ENCODE measurements around the gene MAOA.
"Not testable (repeated sequence)": the region's sequence is repeated elsewhere in the genome, so short reads cannot be mapped to it uniquely, and the experiment has no call there.

The MAOA gene

GRCh38 chrX:43619861-43620260, 36.2 kb upstream of the MAOA start:
- not testable (repeated sequence) for H2BK120ac ChIP-seq (ENCODE audit: low read depth, low read length); H3K4me3 ChIP-seq (ENCODE audit: low read length in 2 of 2); H2AFZ ChIP-seq (ENCODE audit: low read length); H2BK12ac ChIP-seq (ENCODE audit: low read length); H4K91ac ChIP-seq (ENCODE audit: low read depth, low read length, poor library complexity); H3K18ac ChIP-seq (ENCODE audit: low read length); H3K4me2 ChIP-seq (ENCODE audit: insufficient read depth, low read length, poor library complexity, severe bottlenecking); H3K27me3 ChIP-seq (ENCODE audit: control insufficient read depth in 3 of 3, insufficient read depth in 3 of 3, low read depth in 1 of 3, low read length in 3 of 3); H2AK5ac ChIP-seq (ENCODE audit: low read depth, low read length); H3K36me3 ChIP-seq (replicated peaks in 1 of 2; ENCODE audit: control insufficient read depth in 2 of 2, insufficient read depth in 2 of 2, low read length in 2 of 2); H3K23ac ChIP-seq (ENCODE audit: low read depth, low read length, poor library complexity); H3K79me1 ChIP-seq (ENCODE audit: low read depth, low read length); H2BK15ac ChIP-seq (ENCODE audit: low read length); H3K27ac ChIP-seq (replicated peaks; ENCODE audit: low read length); H3K4me1 ChIP-seq (ENCODE audit: control insufficient read depth in 2 of 2, insufficient read depth in 1 of 2, low read depth in 1 of 2, low read length in 2 of 2); H3K14ac ChIP-seq (ENCODE audit: low read length); DNase-seq (ENCODE audit: low spot score); H2BK5ac ChIP-seq (ENCODE audit: low read length); H3K9me3 ChIP-seq (replicated peaks in 1 of 2; ENCODE audit: control insufficient read depth in 2 of 2, insufficient read depth in 1 of 2, low read depth in 1 of 2, low read length in 2 of 2); H4K8ac ChIP-seq (ENCODE audit: low read depth, low read length); H3K9ac ChIP-seq (ENCODE audit: low read depth, low read length, poor library complexity); H3K4ac ChIP-seq (ENCODE audit: low read length)
- WGBS, 2 donors (ENCODE audit: extremely low coverage in 2 of 2, insufficient read length in 2 of 2, insufficient replicate concordance in 1 of 2): no CpG with 5 or more reads among the region's 2 CpGs

- Histone ChIP-seq H3K14ac (ENCODE audit: low read length) (no peak overlapping the region), H2BK12ac (ENCODE audit: low read length) (no peak overlapping the region), H3K27ac (replicated peaks; ENCODE audit: low read length) (no peak overlapping the region), H3K4me3 (ENCODE audit: low read length in 2 of 2) (no peak overlapping the region), H3K4me2 (ENCODE audit: insufficient read depth, low read length, poor library complexity, severe bottlenecking) (no peak overlapping the region), H4K91ac (ENCODE audit: low read depth, low read length, poor library complexity) (no peak overlapping the region), H3K4me1 (ENCODE audit: control insufficient read depth in 2 of 2, insufficient read depth in 1 of 2, low read depth in 1 of 2, low read length in 2 of 2) (no peaks in the 10 kb centered on the region), H3K23ac (ENCODE audit: low read depth, low read length, poor library complexity) (no peak overlapping the region), H3K9me3 (replicated peaks in 1 of 2; ENCODE audit: control insufficient read depth in 2 of 2, insufficient read depth in 1 of 2, low read depth in 1 of 2, low read length in 2 of 2) (no peaks in the 10 kb centered on the region), H2BK15ac (ENCODE audit: low read length) (no peak overlapping the region), H3K27me3 (ENCODE audit: control insufficient read depth in 3 of 3, insufficient read depth in 3 of 3, low read depth in 1 of 3, low read length in 3 of 3) (no peaks in the 10 kb centered on the region), H2BK5ac (ENCODE audit: low read length) (no peak overlapping the region), H3K36me3 (replicated peaks in 1 of 2; ENCODE audit: control insufficient read depth in 2 of 2, insufficient read depth in 2 of 2, low read length in 2 of 2) (no peaks in the 10 kb centered on the region), H2AFZ (ENCODE audit: low read length) (no peak overlapping the region), H3K18ac (ENCODE audit: low read length) (no peak overlapping the region), H3K79me1 (ENCODE audit: low read depth, low read length) (no peaks in the 10 kb centered on the region), H4K8ac (ENCODE audit: low read depth, low read length) (no peak overlapping the region), H3K4ac (ENCODE audit: low read length) (no peak overlapping the region), H2BK120ac (ENCODE audit: low read depth, low read length) (no peak overlapping the region), H2AK5ac (ENCODE audit: low read depth, low read length) (no peak overlapping the region), H3K9ac (ENCODE audit: low read depth, low read length, poor library complexity) (no peak overlapping the region)
- no peak for DNase-seq (ENCODE audit: low spot score)
These were observed 29.0 kb upstream of the MAOA start for GRCh38 chrX:43627147-43627546.

GRCh38 chrX:43627669-43628068, 28.4 kb upstream of the MAOA start:
- Histone ChIP-seq H2BK12ac (ENCODE audit: low read length) (no peak overlapping the region), H3K4me1 (ENCODE audit: control insufficient read depth in 2 of 2, insufficient read depth in 1 of 2, low read depth in 1 of 2, low read length in 2 of 2) (no peaks in the 10 kb centered on the region), H2BK5ac (ENCODE audit: low read length) (no peak overlapping the region), H3K4me2 (ENCODE audit: insufficient read depth, low read length, poor library complexity, severe bottlenecking) (no peak overlapping the region), H2AFZ (ENCODE audit: low read length) (no peak overlapping the region), H4K8ac (ENCODE audit: low read depth, low read length) (no peak overlapping the region), H3K27me3 (ENCODE audit: control insufficient read depth in 3 of 3, insufficient read depth in 3 of 3, low read depth in 1 of 3, low read length in 3 of 3) (no peaks in the 10 kb centered on the region), H4K91ac (ENCODE audit: low read depth, low read length, poor library complexity) (no peak overlapping the region), H3K23ac (ENCODE audit: low read depth, low read length, poor library complexity) (no peak overlapping the region), H3K27ac (replicated peaks; ENCODE audit: low read length) (no peak overlapping the region), H2BK120ac (ENCODE audit: low read depth, low read length) (no peak overlapping the region), H3K36me3 (replicated peaks in 1 of 2; ENCODE audit: control insufficient read depth in 2 of 2, insufficient read depth in 2 of 2, low read length in 2 of 2) (no peaks in the 10 kb centered on the region), H2BK15ac (ENCODE audit: low read length) (no peak overlapping the region), H3K18ac (ENCODE audit: low read length) (no peak overlapping the region), H3K4ac (ENCODE audit: low read length) (no peak overlapping the region), H3K9ac (ENCODE audit: low read depth, low read length, poor library complexity) (no peak overlapping the region), H2AK5ac (ENCODE audit: low read depth, low read length) (no peak overlapping the region), H3K9me3 (replicated peaks in 1 of 2; ENCODE audit: control insufficient read depth in 2 of 2, insufficient read depth in 1 of 2, low read depth in 1 of 2, low read length in 2 of 2) (no peaks in the 10 kb centered on the region), H3K79me1 (ENCODE audit: low read depth, low read length) (no peaks in the 10 kb centered on the region), H3K14ac (ENCODE audit: low read length) (no peak overlapping the region), H3K4me3 (ENCODE audit: low read length in 2 of 2) (no peak overlapping the region)
- no peak for DNase-seq (ENCODE audit: low spot score)
- WGBS, 2 donors (ENCODE audit: extremely low coverage in 2 of 2, insufficient read length in 2 of 2, insufficient replicate concordance in 1 of 2): no CpG with 5 or more reads among the region's 1 CpG

- H3K23ac ChIP-seq (ENCODE audit: low read depth, low read length, poor library complexity): no peak overlapping the region
- no peak overlapping the region for H2BK12ac ChIP-seq (ENCODE audit: low read length)
- H3K27me3 ChIP-seq (ENCODE audit: control insufficient read depth in 3 of 3, insufficient read depth in 3 of 3, low read depth in 1 of 3, low read length in 3 of 3): no peaks in the 10 kb centered on the region
- no peak overlapping the region for H3K4me2 ChIP-seq (ENCODE audit: insufficient read depth, low read length, poor library complexity, severe bottlenecking)
- no peak overlapping the region for H2AFZ ChIP-seq (ENCODE audit: low read length)
- H2BK5ac ChIP-seq (ENCODE audit: low read length): no peak overlapping the region
- H3K14ac ChIP-seq (ENCODE audit: low read length): no peak overlapping the region
- DNase-seq (ENCODE audit: low spot score): no peak
- no peak overlapping the region for H3K4me3 ChIP-seq (ENCODE audit: low read length in 2 of 2)
- no peak overlapping the region for H3K18ac ChIP-seq (ENCODE audit: low read length)
- WGBS, 2 donors (ENCODE audit: extremely low coverage in 2 of 2, insufficient read length in 2 of 2, insufficient replicate concordance in 1 of 2): no CpG with 5 or more reads among the region's 1 CpG
- H4K91ac ChIP-seq (ENCODE audit: low read depth, low read length, poor library complexity): no peak overlapping the region
- no peak overlapping the region for H2BK15ac ChIP-seq (ENCODE audit: low read length)
- no peaks in the 10 kb centered on the region for H3K79me1 ChIP-seq (ENCODE audit: low read depth, low read length)
- no peaks in the 10 kb centered on the region for H3K4me1 ChIP-seq (ENCODE audit: control insufficient read depth in 2 of 2, insufficient read depth in 1 of 2, low read depth in 1 of 2, low read length in 2 of 2)
- H3K4ac ChIP-seq (ENCODE audit: low read length): no peak overlapping the region
- no peak overlapping the region for H3K9ac ChIP-seq (ENCODE audit: low read depth, low read length, poor library complexity)
- H2AK5ac ChIP-seq (ENCODE audit: low read depth, low read length): no peak overlapping the region
- no peaks in the 10 kb centered on the region for H3K9me3 ChIP-seq (replicated peaks in 1 of 2; ENCODE audit: control insufficient read depth in 2 of 2, insufficient read depth in 1 of 2, low read depth in 1 of 2, low read length in 2 of 2)
- no peak overlapping the region for H3K27ac ChIP-seq (replicated peaks; ENCODE audit: low read length)
- H2BK120ac ChIP-seq (ENCODE audit: low read depth, low read length): no peak overlapping the region
- no peaks in the 10 kb centered on the region for H3K36me3 ChIP-seq (replicated peaks in 1 of 2; ENCODE audit: control insufficient read depth in 2 of 2, insufficient read depth in 2 of 2, low read length in 2 of 2)
- no peak overlapping the region for H4K8ac ChIP-seq (ENCODE audit: low read depth, low read length)
These were observed 26.9 kb upstream of the MAOA start for GRCh38 chrX:43629229-43629628.

Measured in neuronal stem cell (in vitro differentiated cells).